T-helper 2 cell treated with Interferon-gamma antibody and Interleukin-4, amounts not matched to agents 100 ng/mL and 5 ng/mL, for 36 hours (primary cell): ENCODE results near the gene CD300E. TPM values are rescaled to one million over a fixed set of nuclear protein-coding genes. Genes with fewer than 3 reads are reported as not detected.

ENCODE experiments used
- intact Hi-C: fragments of 100-400 bp; cut with micrococcal nuclease; formaldehyde crosslinking; loops from one replicate; pipeline ENCODE4 v1.15.1; 2023
- total RNA-seq: library from RNA; stranded (reverse); gene quantifications from 2 replicates; pipeline ENCODE4 v1.2.3, GENCODE V29; 2022

CD300E gene
- not detected in 2 replicates for total RNA-seq

GRCh38 chr17:74623693-74624093, at the start of gene CD300E:
TSS of gene CD300E (minus strand) at chr17:74623738. CDS start at chr17:74623621, 117 bp downstream.
- intact Hi-C loops = no loop called here

GRCh38 chr17:74671031-74671771, 47.7 kb upstream of the CD300E start:
- intact Hi-C loops = loop anchor here (5.0 kb wide), 1 partner anchor 66 kb away; the partner anchor contains the start of gene RAB37

GRCh38 chr17:74670329-74670728, 46.8 kb upstream of the CD300E start:
- intact Hi-C loops = loop anchor here (5.0 kb wide), 1 partner anchor 67 kb away; the partner anchor contains the start of gene RAB37

GRCh38 chr17:74663561-74663960, 40.0 kb upstream of the CD300E start:
- intact Hi-C loops = no loop called here

- intact Hi-C loops = loop anchor here (5.0 kb wide), 1 partner anchor 132 kb away; no protein-coding TSS in a partner anchor
Observed at GRCh38 chr17:74659889-74660288, 36.4 kb upstream of the CD300E start.

GRCh38 chr17:74658620-74659019, 35.1 kb upstream of the CD300E start:
- intact Hi-C loops = loop anchor here (5.0 kb wide), 1 partner anchor 134 kb away; no protein-coding TSS in a partner anchor

- intact Hi-C loops = loop anchor here (5.0 kb wide), 1 partner anchor 138 kb away; no protein-coding TSS in a partner anchor
Observed at GRCh38 chr17:74654742-74655141, 31.2 kb upstream of the CD300E start.

- intact Hi-C loops = no loop called here
Observed at GRCh38 chr17:74652020-74652419, 28.5 kb upstream of the CD300E start.

GRCh38 chr17:74649909-74650308, 26.4 kb upstream of the CD300E start:
- intact Hi-C loops = loop anchor here (5.0 kb wide), 1 partner anchor 283 kb away; the partner anchor contains the start of gene GPR142

- intact Hi-C loops = loop anchor here (5.0 kb wide), 1 partner anchor 281 kb away; the partner anchor contains the start of gene GPR142
Observed at GRCh38 chr17:74647871-74648672, 24.5 kb upstream of the CD300E start.

GRCh38 chr17:74646231-74646630, 22.7 kb upstream of the CD300E start:
- intact Hi-C loops = loop anchor here (5.0 kb wide), 1 partner anchor 279 kb away; the partner anchor contains the start of gene GPR142

GRCh38 chr17:74645010-74645409, 21.5 kb upstream of the CD300E start:
- intact Hi-C loops = loop anchor here (5.0 kb wide), 1 partner anchor 278 kb away; the partner anchor contains the start of gene GPR142

- intact Hi-C loops = no loop called here
Observed at GRCh38 chr17:74644419-74644818, 20.9 kb upstream of the CD300E start.

GRCh38 chr17:74643826-74644225, 20.3 kb upstream of the CD300E start:
- intact Hi-C loops = no loop called here

- intact Hi-C loops = no loop called here
Observed at GRCh38 chr17:74642995-74643394, 19.5 kb upstream of the CD300E start.

- intact Hi-C loops = no loop called here
Observed at GRCh38 chr17:74642556-74642955, 19.0 kb upstream of the CD300E start.

GRCh38 chr17:74641958-74642298, 18.4 kb upstream of the CD300E start:
- intact Hi-C loops = no loop called here

GRCh38 chr17:74641224-74641957, 17.9 kb upstream of the CD300E start:
- intact Hi-C loops = no loop called here

GRCh38 chr17:74639704-74640151, 16.2 kb upstream of the CD300E start:
- intact Hi-C loops = no loop called here

- intact Hi-C loops = no loop called here
Observed at GRCh38 chr17:74637926-74638325, 14.4 kb upstream of the CD300E start.

GRCh38 chr17:74637265-74637664, 13.7 kb upstream of the CD300E start:
- intact Hi-C loops = no loop called here
